ENCODE measurements around the gene NR1I3. TPM values are rescaled to one million over a fixed set of nuclear protein-coding genes. Genes with fewer than 3 reads are reported as not detected.
A peak's percentile ranks its signal among the peaks of the same experiment; 100 is the strongest.

The NR1I3 gene
- total RNA-seq, 1 donor from 2014 or later = not detected

DNA sequence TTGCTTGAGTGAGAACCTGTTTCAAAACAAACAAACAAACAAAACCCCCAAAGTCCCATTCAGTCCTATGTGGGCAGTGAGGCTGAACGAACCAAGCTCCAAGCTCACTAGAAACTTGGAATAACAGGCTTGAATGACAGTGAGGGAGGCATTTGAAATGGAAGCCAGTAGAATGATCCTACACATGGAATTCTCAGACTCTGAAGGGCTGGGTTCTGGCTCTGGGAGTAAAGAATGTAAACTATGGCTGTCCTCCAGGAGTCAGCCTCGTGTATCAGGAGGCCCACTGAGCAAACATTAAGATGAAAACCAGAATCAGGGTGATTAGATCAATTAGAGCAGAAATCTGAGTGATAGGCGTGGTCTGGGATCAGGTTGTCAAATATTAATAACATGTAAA lies 35.4 kb upstream of the NR1I3 start:
- H3K9me3 ChIP-seq (ENCODE audit: low read depth) = no peaks in the 10 kb centered on the region
- Mint-ChIP-seq H3K36me3 (no peaks in the 10 kb centered on the region), H3K27me3 (ENCODE audit: insufficient read depth, low read depth) (no peaks in the 10 kb centered on the region), H3K4me3 (no peak overlapping the region), H3K27ac (no peak overlapping the region), H3K9me3 (no peaks in the 10 kb centered on the region), H3K4me1 (no peaks in the 10 kb centered on the region)
- H3K4me3 ChIP-seq = no peak overlapping the region
- no peaks in the 10 kb centered on the region for H3K4me1 ChIP-seq
- no peaks in the 10 kb centered on the region for H4K20me1 ChIP-seq (ENCODE audit: low read depth)
- peaks cover 11% of the 10 kb centered on the region for H3K27me3 ChIP-seq
- H3K79me2 ChIP-seq (ENCODE audit: low read depth) = no peaks in the 10 kb centered on the region
- no peak for TF ChIP-seq EZH2phosphoT487 (IDR thresholded peaks at IDR 0.05)
- TF ChIP-seq, protein P1, sequence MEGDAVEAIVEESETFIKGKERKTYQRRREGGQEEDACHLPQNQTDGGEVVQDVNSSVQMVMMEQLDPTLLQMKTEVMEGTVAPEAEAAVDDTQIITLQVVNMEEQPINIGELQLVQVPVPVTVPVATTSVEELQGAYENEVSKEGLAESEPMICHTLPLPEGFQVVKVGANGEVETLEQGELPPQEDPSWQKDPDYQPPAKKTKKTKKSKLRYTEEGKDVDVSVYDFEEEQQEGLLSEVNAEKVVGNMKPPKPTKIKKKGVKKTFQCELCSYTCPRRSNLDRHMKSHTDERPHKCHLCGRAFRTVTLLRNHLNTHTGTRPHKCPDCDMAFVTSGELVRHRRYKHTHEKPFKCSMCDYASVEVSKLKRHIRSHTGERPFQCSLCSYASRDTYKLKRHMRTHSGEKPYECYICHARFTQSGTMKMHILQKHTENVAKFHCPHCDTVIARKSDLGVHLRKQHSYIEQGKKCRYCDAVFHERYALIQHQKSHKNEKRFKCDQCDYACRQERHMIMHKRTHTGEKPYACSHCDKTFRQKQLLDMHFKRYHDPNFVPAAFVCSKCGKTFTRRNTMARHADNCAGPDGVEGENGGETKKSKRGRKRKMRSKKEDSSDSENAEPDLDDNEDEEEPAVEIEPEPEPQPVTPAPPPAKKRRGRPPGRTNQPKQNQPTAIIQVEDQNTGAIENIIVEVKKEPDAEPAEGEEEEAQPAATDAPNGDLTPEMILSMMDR (IDR thresholded peaks at IDR 0.05) = no peak
- TF ChIP-seq EZH2 (IDR thresholded peaks at IDR 0.05) = no peak
- no peak overlapping the region for H3K27ac ChIP-seq
- no peak overlapping the region for H3K9ac ChIP-seq
- no peaks in the 10 kb centered on the region for H3F3A ChIP-seq (ENCODE audit: low read depth)
- DNase-seq (ENCODE audit: low spot score) = no peak
- H3K4me2 ChIP-seq = no peak overlapping the region
- no peaks in the 10 kb centered on the region for H3K36me3 ChIP-seq
- no peak overlapping the region for H2AFZ ChIP-seq (replicated peaks)

DNA sequence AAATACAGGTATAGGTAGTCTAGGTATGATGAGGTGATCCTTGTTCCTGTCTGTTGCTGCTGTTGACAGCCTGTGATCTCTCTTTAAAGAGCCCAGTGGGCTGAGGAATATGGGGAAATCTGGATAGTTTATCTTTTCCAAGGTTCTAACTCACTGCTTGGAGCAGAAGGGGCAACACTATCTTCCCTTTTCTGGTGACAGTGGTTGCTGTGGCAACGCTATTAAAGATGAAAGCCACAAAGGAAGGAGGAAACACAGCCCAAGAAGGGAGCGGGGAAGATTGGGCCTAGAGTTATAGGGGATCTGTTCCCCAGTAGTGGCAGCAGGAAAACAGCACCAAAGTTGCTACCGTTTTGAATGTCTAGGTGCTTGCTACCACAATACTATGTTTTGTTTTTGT lies 29.3 kb upstream of the NR1I3 start:
- Histone ChIP-seq H3K36me3 (no peaks in the 10 kb centered on the region), H3K9ac (no peak overlapping the region), H3K4me2 (no peak overlapping the region), H3F3A (ENCODE audit: low read depth) (peaks cover 9% of the 10 kb centered on the region), H3K4me1 (no peaks in the 10 kb centered on the region), H3K9me3 (ENCODE audit: low read depth) (no peaks in the 10 kb centered on the region), H3K4me3 (no peak overlapping the region), H3K79me2 (ENCODE audit: low read depth) (no peaks in the 10 kb centered on the region), H4K20me1 (ENCODE audit: low read depth) (no peaks in the 10 kb centered on the region), H3K27me3 (no peaks in the 10 kb centered on the region), H2AFZ (replicated peaks) (peak overlapping the region; percentile 28), H3K27ac (no peak overlapping the region)
- H3K36me3 Mint-ChIP-seq = no peaks in the 10 kb centered on the region
- H3K9me3 Mint-ChIP-seq = no peaks in the 10 kb centered on the region
- H3K4me3 Mint-ChIP-seq = no peak overlapping the region
- no peaks in the 10 kb centered on the region for H3K27me3 Mint-ChIP-seq (ENCODE audit: insufficient read depth, low read depth)
- DNase-seq (ENCODE audit: low spot score) = no peak
- TF ChIP-seq EZH2phosphoT487 (IDR thresholded peaks at IDR 0.05) = no peak
- TF ChIP-seq, protein P1 (IDR thresholded peaks at IDR 0.05) = no peak
- peaks cover 13% of the 10 kb centered on the region for H3K4me1 Mint-ChIP-seq
- no peak overlapping the region for H3K27ac Mint-ChIP-seq

DNA sequence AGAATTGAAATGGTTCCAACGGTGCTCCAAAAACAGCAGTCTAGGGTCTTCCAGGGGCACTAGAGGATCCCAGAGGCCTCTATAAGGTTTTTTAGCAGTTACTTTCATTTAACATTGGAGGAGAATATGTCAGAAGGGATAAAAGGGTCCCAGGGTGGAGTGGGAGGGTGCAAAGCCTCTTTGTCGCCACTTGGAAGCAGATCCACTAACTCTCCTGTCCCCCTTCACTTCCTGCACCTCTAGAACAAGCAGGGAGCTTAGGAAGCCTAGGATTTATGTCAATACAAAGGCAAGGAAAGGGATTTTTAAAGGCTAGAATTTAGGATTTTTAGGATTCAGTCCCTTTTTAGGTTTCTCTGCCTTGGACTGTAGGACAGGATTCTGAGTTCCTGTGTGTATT lies 28.8 kb upstream of the NR1I3 start:
- no peak overlapping the region for H3K4me3 ChIP-seq
- H3K27ac Mint-ChIP-seq = peak overlapping the region; percentile 57
- TF ChIP-seq, protein P1 (IDR thresholded peaks at IDR 0.05) = no peak
- H3K9me3 Mint-ChIP-seq = no peaks in the 10 kb centered on the region
- H3K4me2 ChIP-seq = peak overlapping the region; percentile 31
- H3F3A ChIP-seq (ENCODE audit: low read depth) = peaks cover 9% of the 10 kb centered on the region
- no peaks in the 10 kb centered on the region for H3K79me2 ChIP-seq (ENCODE audit: low read depth)
- peaks cover 1% of the 10 kb centered on the region for H3K27me3 ChIP-seq
- H3K27ac ChIP-seq = no peak overlapping the region
- no peaks in the 10 kb centered on the region for H3K36me3 Mint-ChIP-seq
- H3K27me3 Mint-ChIP-seq (ENCODE audit: insufficient read depth, low read depth) = peaks cover 2% of the 10 kb centered on the region
- H3K4me3 Mint-ChIP-seq = no peak overlapping the region
- no peaks in the 10 kb centered on the region for H3K4me1 ChIP-seq
- no peak overlapping the region for H3K9ac ChIP-seq
- no peaks in the 10 kb centered on the region for H3K9me3 ChIP-seq (ENCODE audit: low read depth)
- H2AFZ ChIP-seq (replicated peaks) = peak overlapping the region; percentile 28
- peaks cover 14% of the 10 kb centered on the region for H3K4me1 Mint-ChIP-seq
- no peaks in the 10 kb centered on the region for H3K36me3 ChIP-seq
- no peak for DNase-seq (ENCODE audit: low spot score)
- H4K20me1 ChIP-seq (ENCODE audit: low read depth) = no peaks in the 10 kb centered on the region

DNA sequence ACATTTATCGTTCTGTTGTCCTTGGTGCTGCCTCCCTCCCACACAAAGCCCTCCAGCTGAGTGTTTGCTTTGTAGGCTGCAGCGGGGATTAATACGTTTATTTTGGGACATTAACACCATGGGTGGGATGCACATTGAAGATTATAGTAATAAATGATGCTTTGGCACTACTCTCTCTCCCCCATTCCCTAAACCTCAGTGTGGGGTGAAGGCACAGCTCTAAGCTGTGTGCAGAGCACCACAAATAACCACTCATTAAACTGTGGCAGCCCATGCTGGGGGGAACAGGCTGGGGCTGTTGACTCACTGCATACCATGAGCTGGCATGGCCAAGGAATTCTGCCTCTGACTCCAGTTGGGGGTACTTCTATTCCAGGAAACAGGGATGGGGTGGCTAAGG lies 28.2 kb upstream of the NR1I3 start:
- Histone ChIP-seq H3K9me3 (ENCODE audit: low read depth) (no peaks in the 10 kb centered on the region), H3K4me1 (peaks cover 2% of the 10 kb centered on the region)
- H3K27me3 Mint-ChIP-seq (ENCODE audit: insufficient read depth, low read depth) = peaks cover 6% of the 10 kb centered on the region

More for the DNA sequence above, 28.2 kb upstream of the NR1I3 start:
- Histone ChIP-seq H4K20me1 (ENCODE audit: low read depth) (no peaks in the 10 kb centered on the region), H3K4me3 (no peak overlapping the region), H3K36me3 (no peaks in the 10 kb centered on the region), H3K27ac (no peak overlapping the region), H3K79me2 (ENCODE audit: low read depth) (no peaks in the 10 kb centered on the region), H3F3A (ENCODE audit: low read depth) (peaks cover 9% of the 10 kb centered on the region), H2AFZ (replicated peaks) (no peak overlapping the region), H3K27me3 (peaks cover 7% of the 10 kb centered on the region), H3K9ac (no peak overlapping the region), H3K4me2 (no peak overlapping the region)
- DNase-seq (ENCODE audit: low spot score) = no peak
- no peak for TF ChIP-seq EZH2phosphoT487 (IDR thresholded peaks at IDR 0.05)
- TF ChIP-seq, protein P1 (IDR thresholded peaks at IDR 0.05) = no peak
- no peak for TF ChIP-seq EZH2 (IDR thresholded peaks at IDR 0.05)
- Mint-ChIP-seq H3K27ac (no peak overlapping the region), H3K9me3 (no peaks in the 10 kb centered on the region), H3K36me3 (no peaks in the 10 kb centered on the region), H3K4me1 (peaks cover 20% of the 10 kb centered on the region), H3K4me3 (no peak overlapping the region)

All from neural progenitor cell (in vitro differentiated cells).